Aorta (tissue), 5 donors: Measurements from ENCODE around the gene E2F4. TPM values are rescaled to one million over a fixed set of nuclear protein-coding genes. Genes with fewer than 3 reads are reported as not detected.
A peak's percentile ranks its signal among the peaks of the same experiment; 100 is the strongest.

ENCODE experiments used
- ATAC-seq: fragments of 200-7000 bp; cut with Tn5 transposase; one replicate; pipeline ENCODE4 v1.9.1; 2022; ENCODE audit warnings: moderate library complexity; ENCODE audit not compliant: low FRiP score
- DNase-seq, 2 donors: peaks; one replicate each; pipeline ENCODE4 v3.0.0-alpha.2; 2020
- H3K27ac ChIP-seq, 2 donors: one replicate each; pipeline ENCODE4 v1.5.1; 2013; ENCODE audit warnings: low read length in 2 of 2, mild to moderate bottlenecking in 2 of 2, moderate library complexity in 2 of 2, control low read depth in 1 of 2, inconsistent platforms in 1 of 2, low read depth in 1 of 2
- H3K27me3 ChIP-seq, 2 donors: one replicate each; pipeline ENCODE4 v1.6.1; 2013; ENCODE audit warnings: control low read depth in 1 of 2, low read length in 1 of 2, mild to moderate bottlenecking in 1 of 2, moderate library complexity in 1 of 2; ENCODE audit not compliant: insufficient read depth in 2 of 2, control insufficient read depth in 1 of 2
- H3K36me3 ChIP-seq, 2 donors: one replicate each; pipeline ENCODE4 v1.6.1; 2013; ENCODE audit warnings: control low read depth in 1 of 2, low read length in 1 of 2, mild to moderate bottlenecking in 1 of 2; ENCODE audit not compliant: insufficient read depth in 2 of 2, control insufficient read depth in 1 of 2
- H3K4me1 ChIP-seq, 2 donors: one replicate each; pipeline ENCODE4 v1.6.1; 2013; ENCODE audit warnings: low read length in 2 of 2, control low read depth in 1 of 2, mild to moderate bottlenecking in 1 of 2, moderate library complexity in 1 of 2; ENCODE audit not compliant: insufficient read depth in 2 of 2, control insufficient read depth in 1 of 2
- H3K4me3 ChIP-seq, 2 donors: one replicate each; pipeline ENCODE4 v1.5.1; 2013; ENCODE audit warnings: low read length in 2 of 2, control low read depth in 1 of 2, mild to moderate bottlenecking in 1 of 2
- H3K9me3 ChIP-seq: one replicate; pipeline ENCODE4 v1.6.1; 2013; ENCODE audit warnings: mild to moderate bottlenecking, low read length; ENCODE audit not compliant: control insufficient read depth
- WGBS, 2 donors: extraction: QIAGEN DNeasy Blood & Tissue Kit; methylation state at CpG; one replicate each; pipeline ENCODE4 v1.1.7; 2013; 5-methylcytosine and 5-hydroxymethylcytosine counted together
- intact Hi-C, 2 donors: fragments of 100-400 bp; cut with DNase I; formaldehyde crosslinking; loops; one replicate each; pipeline versions ENCODE4 v1.14.2 to v1.15.0; 2022
- polyA plus RNA-seq, 2 donors: library from polyadenylated mRNA; stranded (reverse); fragments of 200-250 nt; gene quantifications; one replicate each; pipeline ENCODE4 v1.2.3, GENCODE V29; 2013
- total RNA-seq, 2 donors: library from RNA; stranded (reverse); fragmentation: NEBNext Ultra II Directional; extraction: Animal tissue kit (Norgen Biotek cat#: 25700); gene quantifications; one replicate each; pipeline ENCODE4 v1.2.1, GENCODE V29; 2021
- donor health status: healthy with polysubstance abuse.
- donor health status: Bipolar disorder and iron deficiency.
- donor health status: DM: no; HTN: no; CAD: no.
- donor health status: DM: no; HTN: no; CAD: no.
- donor health status: DM: yes; HTN: yes; CAD: no.

Gene E2F4
- total and polyA plus RNA-seq, 4 donors: 27.9 to 58.1 (median 52.2) TPM

- H3K4me3 ChIP-seq: peak overlapping the region in 1 of 2 donors; percentile 18
- no peaks in the 10 kb centered on the region for H3K4me1 ChIP-seq
- DNase-seq (peak in 1 of 2 donors; percentile 62), ATAC-seq (no peak)
- H3K27me3 ChIP-seq: no peaks in the 10 kb centered on the region
- H3K9me3 ChIP-seq: no peaks in the 10 kb centered on the region
- WGBS, 2 donors: 2 to 3% methylated on average over 31 to 34 of the region's 34 CpGs
- H3K27ac ChIP-seq: peak overlapping the region in 1 of 2 donors; percentile 22
- intact Hi-C loops: no loop called here
- no peaks in the 10 kb centered on the region for H3K36me3 ChIP-seq
These were observed 27.9 kb upstream of the E2F4 start for GRCh38 chr16:67163999-67164558.

GRCh38 chr16:67164599-67165061 is 27.3 kb upstream of the E2F4 start, which contains the start of gene HSF4:
Gene HSF4, plus strand, starts transcription at chr16:67164745. Its CDS starts 67 bp downstream, at chr16:67164812.
- Histone ChIP-seq H3K4me3 (peak within 1 kb of the TSS in 1 of 2 donors; percentile 18), H3K36me3 (no peaks in the 10 kb centered on the region), H3K27me3 (no peaks in the 10 kb centered on the region), H3K9me3 (no peaks in the 10 kb centered on the region), H3K27ac (peak within 1 kb of the TSS in 1 of 2 donors; percentile 22), H3K4me1 (no peaks in the 10 kb centered on the region)
- 2 to 3% methylated on average over 35 to 41 of the region's 41 CpGs for WGBS, 2 donors
- intact Hi-C loops: no loop called here
- DNase-seq (peak; percentile 83 to 86), ATAC-seq (peak; percentile 62)

DNA sequence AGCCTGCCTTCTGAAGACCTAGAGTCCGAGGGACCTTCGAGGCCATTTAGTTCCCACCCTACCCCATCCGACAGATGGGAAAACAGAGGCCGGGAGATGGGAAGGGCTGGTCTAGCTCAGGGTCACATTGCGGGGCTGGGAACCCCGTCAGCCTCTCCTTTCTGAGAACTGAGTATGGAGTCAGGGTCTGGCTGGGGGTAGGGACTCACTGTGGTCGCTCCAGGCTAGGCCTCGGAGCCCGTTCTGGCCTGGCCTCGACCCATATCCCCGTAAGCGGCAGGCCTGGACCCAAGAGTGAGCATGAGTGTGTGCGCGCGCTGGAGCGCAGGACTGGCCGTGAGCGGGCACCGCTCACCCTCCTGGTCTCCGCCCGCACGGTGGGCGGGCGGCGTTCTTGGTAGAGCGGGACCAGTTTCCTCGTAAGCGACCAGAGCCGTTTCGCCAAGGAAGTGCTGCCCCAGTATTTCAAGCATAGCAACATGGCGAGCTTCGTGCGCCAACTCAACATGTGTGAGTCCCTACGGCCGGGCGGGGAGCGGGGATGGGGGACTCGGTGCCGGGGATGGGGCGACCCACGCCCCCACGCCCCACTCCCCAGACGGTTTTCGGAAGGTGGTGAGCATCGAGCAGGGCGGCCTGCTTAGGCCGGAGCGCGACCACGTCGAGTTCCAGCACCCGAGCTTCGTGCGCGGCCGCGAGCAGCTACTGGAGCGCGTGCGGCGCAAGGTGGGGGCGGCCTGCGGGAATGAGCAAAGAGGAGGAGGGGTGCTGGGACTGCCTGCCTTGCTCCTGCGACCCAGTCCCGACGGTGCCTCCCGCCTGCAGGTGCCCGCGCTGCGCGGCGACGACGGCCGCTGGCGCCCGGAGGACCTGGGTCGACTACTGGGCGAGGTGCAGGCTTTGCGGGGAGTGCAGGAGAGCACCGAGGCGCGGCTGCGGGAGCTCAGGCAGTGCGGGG is 26.6 kb upstream of the E2F4 start:
- Histone ChIP-seq H3K36me3 (no peaks in the 10 kb centered on the region), H3K27ac (no peak overlapping the region), H3K9me3 (no peaks in the 10 kb centered on the region), H3K4me3 (no peak overlapping the region), H3K27me3 (no peaks in the 10 kb centered on the region), H3K4me1 (no peaks in the 10 kb centered on the region)
- intact Hi-C loops: no loop called here
- ATAC-seq: no peak
- WGBS, 2 donors: 19 to 20% methylated on average over 85 of the region's 85 CpGs
- no peak for DNase-seq

- Histone ChIP-seq H3K36me3 (no peaks in the 10 kb centered on the region), H3K4me3 (no peak overlapping the region), H3K27me3 (no peaks in the 10 kb centered on the region), H3K9me3 (no peaks in the 10 kb centered on the region), H3K27ac (no peak overlapping the region), H3K4me1 (no peaks in the 10 kb centered on the region)
- 65 to 71% methylated on average over 18 of the region's 18 CpGs for WGBS, 2 donors
- DNase-seq: no peak
- ATAC-seq: no peak
- intact Hi-C loops: no loop called here
These were observed 25.8 kb upstream of the E2F4 start for GRCh38 chr16:67166110-67166547.

GRCh38 chr16:67166598-67167168 is 25.3 kb upstream of the E2F4 start:
- Histone ChIP-seq H3K36me3 (no peaks in the 10 kb centered on the region), H3K9me3 (no peaks in the 10 kb centered on the region), H3K4me3 (no peak overlapping the region), H3K27me3 (no peaks in the 10 kb centered on the region), H3K27ac (no peak overlapping the region), H3K4me1 (no peaks in the 10 kb centered on the region)
- ATAC-seq (no peak), DNase-seq (no peak)
- 95 to 96% methylated on average over 5 of the region's 5 CpGs for WGBS, 2 donors
- intact Hi-C loops: no loop called here

DNA sequence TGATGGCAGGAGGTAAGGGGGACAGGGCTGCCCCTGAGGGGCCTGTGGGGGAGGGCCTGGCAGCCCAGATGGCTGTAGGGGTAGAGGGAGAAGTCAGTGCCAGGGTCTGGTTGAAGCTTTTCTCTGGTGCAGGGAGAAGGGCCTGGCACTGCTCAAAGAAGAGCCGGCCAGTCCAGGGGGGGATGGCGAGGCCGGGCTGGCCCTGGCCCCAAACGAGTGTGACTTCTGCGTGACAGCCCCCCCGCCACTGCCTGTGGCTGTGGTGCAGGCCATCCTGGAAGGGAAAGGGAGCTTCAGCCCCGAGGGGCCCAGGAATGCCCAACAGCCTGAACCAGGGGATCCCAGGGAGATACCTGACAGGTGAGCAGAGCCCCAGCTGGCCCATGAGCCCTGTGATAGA is 24.4 kb upstream of the E2F4 start:
- no peak overlapping the region for H3K27ac ChIP-seq

DNA sequence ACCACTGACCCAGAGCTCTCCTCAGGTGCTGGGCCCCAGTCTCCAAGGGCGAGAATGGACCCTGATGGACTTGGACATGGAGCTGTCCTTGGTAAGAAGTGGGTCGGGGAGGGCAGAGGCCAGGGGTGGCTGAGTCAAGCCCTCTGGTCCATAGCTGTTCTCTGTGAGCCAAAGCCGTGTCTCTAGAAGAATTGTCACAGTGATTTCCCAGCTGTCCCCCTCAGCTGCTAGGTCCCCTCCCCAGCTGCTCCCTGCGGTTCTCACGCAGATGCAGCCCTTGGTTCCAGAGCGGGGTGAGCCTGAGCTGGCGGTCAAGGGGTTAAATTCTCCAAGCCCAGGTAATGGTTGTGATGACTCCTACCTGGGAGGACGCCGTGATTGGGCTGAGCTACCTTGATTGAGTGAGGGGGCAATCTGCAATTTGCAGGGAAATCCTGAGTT is 22.9 kb upstream of the E2F4 start:
- intact Hi-C loops: no loop called here
- no peaks in the 10 kb centered on the region for H3K4me1 ChIP-seq
- H3K9me3 ChIP-seq: no peaks in the 10 kb centered on the region
- no peak overlapping the region for H3K4me3 ChIP-seq
- 71 to 77% methylated on average over 9 of the region's 9 CpGs for WGBS, 2 donors
- no peak for DNase-seq
- no peaks in the 10 kb centered on the region for H3K27me3 ChIP-seq
- ATAC-seq: no peak
- no peaks in the 10 kb centered on the region for H3K36me3 ChIP-seq
- H3K27ac ChIP-seq: no peak overlapping the region

More for the DNA sequence above, 24.4 kb upstream of the E2F4 start:
- no peak for ATAC-seq
- Histone ChIP-seq H3K27me3 (no peaks in the 10 kb centered on the region), H3K36me3 (no peaks in the 10 kb centered on the region), H3K9me3 (no peaks in the 10 kb centered on the region), H3K4me1 (no peaks in the 10 kb centered on the region), H3K4me3 (no peak overlapping the region)
- intact Hi-C loops: no loop called here
- 93 to 96% methylated on average over 7 of the region's 7 CpGs for WGBS, 2 donors
- DNase-seq: no peak

- Histone ChIP-seq H3K27ac (peak overlapping the region; percentile 68 to 82), H3K9me3 (no peaks in the 10 kb centered on the region), H3K27me3 (no peaks in the 10 kb centered on the region), H3K36me3 (no peaks in the 10 kb centered on the region), H3K4me3 (peak overlapping the region; percentile 34 to 43), H3K4me1 (no peaks in the 10 kb centered on the region)
- intact Hi-C loops: no loop called here
- DNase-seq: no peak
- WGBS, 2 donors: 9 to 11% methylated on average over 24 of the region's 24 CpGs
- ATAC-seq: no peak
These were observed 22.2 kb upstream of the E2F4 start for GRCh38 chr16:67169642-67170167.
